ENCODE measurements around the gene CRYBG2.
"Not testable (repeated sequence)": the region's sequence is repeated elsewhere in the genome, so short reads cannot be mapped to it uniquely, and the experiment has no call there.

Gene CRYBG2

DNA sequence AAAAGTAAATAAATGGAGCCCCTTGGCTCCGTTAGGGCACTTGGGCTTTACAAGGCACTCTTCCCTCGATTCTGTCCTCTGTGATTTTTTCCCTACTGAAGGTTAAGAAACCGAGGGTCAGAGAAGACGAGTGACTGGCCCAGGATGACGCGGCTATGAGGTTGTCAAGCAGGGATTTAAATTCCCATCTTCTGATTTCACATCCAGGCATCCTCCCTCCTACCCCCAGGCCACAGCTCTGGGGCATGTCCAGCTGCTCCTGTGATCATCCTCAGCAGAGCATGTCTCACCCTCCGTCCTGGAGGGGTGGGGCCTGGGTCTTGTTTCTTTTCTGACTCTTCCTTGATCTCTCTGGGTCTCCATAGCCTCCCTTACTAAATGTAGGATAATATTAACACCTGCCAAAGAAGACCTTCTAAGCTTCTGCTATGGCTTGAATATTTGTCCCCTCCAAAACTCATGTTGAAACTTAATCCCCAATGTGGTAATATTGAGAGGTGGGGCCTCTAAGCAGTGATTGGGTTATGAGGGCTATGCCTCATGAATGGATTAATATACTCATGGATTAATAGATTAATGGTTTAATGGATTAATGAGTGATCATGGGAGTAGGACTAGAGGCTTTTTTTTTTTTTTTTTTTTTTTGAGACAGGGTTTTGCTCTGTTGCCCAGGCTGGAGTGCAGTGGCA lies 4.6 kb downstream of the CRYBG2 start:
- Mint-ChIP-seq H3K4me3 (no peak overlapping the region), H3K36me3 (ENCODE audit: low read depth) (no peaks in the 10 kb centered on the region), H3K27ac (no peak overlapping the region), H3K4me1 (ENCODE audit: low read depth) (no peaks in the 10 kb centered on the region), H3K27me3 (no peaks in the 10 kb centered on the region), H3K9me3 (no peaks in the 10 kb centered on the region)

DNA sequence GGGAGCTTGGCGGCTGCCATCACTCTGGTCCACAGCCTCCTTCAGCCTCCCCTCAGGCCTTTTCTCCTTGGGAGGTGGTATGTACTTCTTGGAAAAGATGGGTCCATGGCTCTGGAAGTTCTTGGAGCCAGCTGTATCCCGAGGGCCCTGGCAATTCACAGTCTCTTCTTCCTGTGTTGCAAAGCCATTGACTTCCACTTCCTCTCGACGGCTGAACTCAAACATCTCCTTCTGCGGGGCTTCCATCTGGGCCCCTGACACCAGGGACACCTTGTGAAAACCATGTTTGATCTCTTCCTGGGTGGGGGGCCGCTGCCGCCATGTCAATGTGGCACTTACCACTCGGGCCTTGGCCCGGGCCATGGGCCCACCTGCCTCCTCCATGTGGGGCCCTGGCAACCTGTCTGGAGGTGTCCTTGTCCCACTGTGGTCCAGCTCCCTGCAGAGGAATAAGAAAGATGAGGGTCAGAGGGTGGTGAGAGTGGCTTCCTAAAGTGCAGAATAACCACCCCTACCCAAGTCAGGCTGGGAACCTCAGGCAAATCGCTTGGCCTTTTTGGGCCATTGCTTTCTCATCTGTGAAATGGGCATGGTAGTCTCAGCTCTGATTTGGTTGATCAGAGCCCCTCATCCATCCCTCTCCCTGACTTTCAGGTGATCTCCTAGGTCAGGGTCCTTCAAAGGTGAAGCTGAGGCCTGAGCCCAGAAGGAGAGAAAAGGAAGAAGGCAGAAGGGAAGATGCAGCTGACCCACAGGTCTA lies 7.5 kb downstream of the CRYBG2 start:
- no peaks in the 10 kb centered on the region for H3K4me1 Mint-ChIP-seq (ENCODE audit: low read depth)
- H3K9me3 Mint-ChIP-seq = no peaks in the 10 kb centered on the region
- H3K27ac Mint-ChIP-seq = no peak overlapping the region
- H3K4me3 Mint-ChIP-seq = no peak overlapping the region
- H3K36me3 Mint-ChIP-seq (ENCODE audit: low read depth) = no peaks in the 10 kb centered on the region
- H3K27me3 Mint-ChIP-seq = no peaks in the 10 kb centered on the region

DNA sequence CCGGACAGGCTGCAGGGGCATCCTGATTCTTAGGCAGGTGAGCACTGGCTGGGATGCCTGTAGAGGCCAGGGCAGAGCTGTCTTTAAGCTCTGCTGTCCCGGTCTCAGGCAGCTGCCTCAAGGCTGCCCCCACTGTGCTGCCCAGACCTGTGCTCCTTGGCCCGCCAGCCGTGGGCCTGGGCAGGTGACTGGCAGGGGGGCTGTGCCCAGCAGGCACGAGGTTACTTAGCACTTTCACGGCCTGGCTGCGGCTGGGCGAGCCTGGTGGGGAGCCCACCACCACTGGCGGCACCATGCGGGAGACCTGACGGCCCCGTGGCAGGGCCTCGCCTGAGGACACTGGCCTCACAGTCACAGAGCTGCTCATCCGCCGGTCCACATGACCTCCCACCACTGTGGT lies 8.2 kb downstream of the CRYBG2 start:
- Mint-ChIP-seq H3K27ac (no peak overlapping the region), H3K4me3 (no peak overlapping the region), H3K27me3 (no peaks in the 10 kb centered on the region), H3K36me3 (ENCODE audit: low read depth) (no peaks in the 10 kb centered on the region), H3K4me1 (ENCODE audit: low read depth) (no peaks in the 10 kb centered on the region), H3K9me3 (no peaks in the 10 kb centered on the region)

DNA sequence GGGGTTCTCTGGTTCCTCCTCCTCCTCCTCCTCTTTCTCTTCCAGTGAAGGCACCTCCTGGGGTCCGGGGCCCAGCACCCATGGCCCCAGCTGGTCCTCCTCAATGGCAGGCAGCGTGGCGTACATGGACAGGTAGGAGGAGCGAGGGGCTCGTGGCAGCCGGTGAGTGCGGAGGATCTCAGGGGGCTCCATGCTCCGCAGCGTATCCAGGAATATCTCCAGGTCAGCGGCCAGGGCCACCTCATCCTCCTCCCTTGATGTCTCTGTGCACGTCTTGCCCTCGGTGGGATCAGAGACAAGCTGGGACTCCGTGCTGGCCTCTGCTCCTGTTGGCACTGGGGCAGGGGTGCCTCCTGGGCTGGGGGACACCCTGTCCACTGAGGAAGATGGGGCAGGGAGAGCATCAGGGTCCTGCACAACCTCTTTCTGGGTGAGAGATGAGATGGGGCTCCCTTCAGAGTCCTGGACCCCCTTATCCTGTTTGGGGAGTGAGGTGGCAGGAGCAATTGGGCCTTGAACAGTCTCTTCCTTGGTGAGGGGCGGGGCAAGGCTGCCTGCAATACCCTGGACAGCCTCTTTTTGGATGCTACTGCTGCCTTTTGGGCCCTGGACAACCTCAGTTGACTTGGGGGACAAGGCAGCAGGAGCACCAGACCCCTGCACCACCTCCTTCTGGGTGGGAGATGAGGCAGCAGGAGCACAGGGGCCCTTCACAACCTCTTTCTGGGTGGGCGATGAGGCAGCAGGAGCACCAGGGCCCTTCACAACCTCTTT lies 9.6 kb downstream of the CRYBG2 start:
- no peaks in the 10 kb centered on the region for H3K36me3 Mint-ChIP-seq (ENCODE audit: low read depth)
- no peaks in the 10 kb centered on the region for H3K9me3 Mint-ChIP-seq
- no peaks in the 10 kb centered on the region for H3K4me1 Mint-ChIP-seq (ENCODE audit: low read depth)
- H3K27ac Mint-ChIP-seq = no peak overlapping the region
- H3K27me3 Mint-ChIP-seq = no peaks in the 10 kb centered on the region
- no peak overlapping the region for H3K4me3 Mint-ChIP-seq

DNA sequence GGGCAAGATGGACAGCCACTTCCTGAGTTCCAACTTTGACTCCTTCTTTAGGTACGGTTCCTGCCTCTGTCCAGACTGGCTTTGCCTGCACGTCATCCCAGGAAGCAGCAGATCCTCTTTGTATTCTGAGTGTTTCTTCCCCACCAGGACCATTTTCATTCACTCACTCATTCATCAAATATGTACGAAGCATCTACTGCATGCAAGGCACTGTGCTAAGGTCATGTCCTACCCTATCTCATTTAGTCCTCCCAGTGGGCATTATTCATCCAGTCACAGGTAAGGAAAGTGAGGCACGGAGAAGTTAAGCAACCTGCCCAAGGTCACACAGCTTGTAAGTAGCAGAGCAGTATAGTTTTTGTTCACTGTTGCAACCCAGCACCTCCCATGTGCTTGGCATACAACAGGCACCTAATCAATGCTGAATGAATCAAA lies 13.9 kb downstream of the CRYBG2 start:
- H3K9me3 Mint-ChIP-seq = no peaks in the 10 kb centered on the region
- H3K27ac Mint-ChIP-seq = peak overlapping the region; percentile 43
- no peaks in the 10 kb centered on the region for H3K36me3 Mint-ChIP-seq (ENCODE audit: low read depth)
- H3K4me3 Mint-ChIP-seq = no peak overlapping the region
- H3K4me1 Mint-ChIP-seq (ENCODE audit: low read depth) = peaks cover 12% of the 10 kb centered on the region
- peaks cover 4% of the 10 kb centered on the region for H3K27me3 Mint-ChIP-seq

DNA sequence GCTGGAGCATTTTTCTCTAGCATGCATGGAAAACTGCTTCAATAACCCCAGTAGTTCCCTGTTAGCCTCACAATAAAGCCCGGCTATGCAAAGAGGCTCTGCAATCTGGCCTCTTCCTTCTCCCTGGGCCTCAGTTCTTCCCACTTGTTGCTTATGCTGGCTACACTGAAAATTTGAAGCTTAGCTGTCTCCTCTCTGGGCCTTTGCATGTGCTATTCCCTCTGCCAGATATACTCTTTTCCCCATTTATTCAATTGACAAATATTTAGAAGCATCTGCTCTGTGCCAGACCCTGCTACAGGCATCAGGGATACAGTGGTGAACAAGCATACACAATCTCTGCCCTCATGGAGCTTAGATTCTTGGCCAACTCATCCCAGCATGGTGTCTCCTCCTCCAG lies 15.3 kb downstream of the CRYBG2 start:
- no peak overlapping the region for H3K27ac Mint-ChIP-seq
- H3K27me3 Mint-ChIP-seq = peaks cover 4% of the 10 kb centered on the region
- no peaks in the 10 kb centered on the region for H3K9me3 Mint-ChIP-seq
- no peak overlapping the region for H3K4me3 Mint-ChIP-seq
- peaks cover 12% of the 10 kb centered on the region for H3K4me1 Mint-ChIP-seq (ENCODE audit: low read depth)
- H3K36me3 Mint-ChIP-seq (ENCODE audit: low read depth) = no peaks in the 10 kb centered on the region

DNA sequence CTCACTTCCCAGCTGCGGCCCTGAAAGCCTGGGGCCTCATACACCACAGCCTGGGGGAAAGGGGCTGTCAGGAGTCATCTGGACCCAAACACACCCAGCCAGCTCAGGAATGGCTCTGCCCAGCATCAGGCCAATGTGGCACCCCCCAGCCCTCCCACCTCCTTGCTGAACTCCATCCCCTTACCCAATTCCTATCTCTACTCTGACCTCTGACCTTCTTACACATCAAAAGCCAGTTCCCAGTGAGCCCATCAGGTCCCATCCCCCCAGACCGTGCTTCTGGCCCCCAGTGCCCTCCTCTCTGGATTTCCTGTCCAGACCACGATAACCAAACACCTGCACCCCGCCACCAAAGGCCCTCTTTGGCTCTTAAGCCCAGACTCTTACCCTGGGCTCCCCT lies 16.3 kb downstream of the CRYBG2 start:
- Mint-ChIP-seq H3K27ac (no peak overlapping the region), H3K9me3 (no peaks in the 10 kb centered on the region), H3K4me1 (ENCODE audit: low read depth) (peaks cover 12% of the 10 kb centered on the region), H3K4me3 (no peak overlapping the region), H3K36me3 (ENCODE audit: low read depth) (no peaks in the 10 kb centered on the region), H3K27me3 (peaks cover 4% of the 10 kb centered on the region)

DNA sequence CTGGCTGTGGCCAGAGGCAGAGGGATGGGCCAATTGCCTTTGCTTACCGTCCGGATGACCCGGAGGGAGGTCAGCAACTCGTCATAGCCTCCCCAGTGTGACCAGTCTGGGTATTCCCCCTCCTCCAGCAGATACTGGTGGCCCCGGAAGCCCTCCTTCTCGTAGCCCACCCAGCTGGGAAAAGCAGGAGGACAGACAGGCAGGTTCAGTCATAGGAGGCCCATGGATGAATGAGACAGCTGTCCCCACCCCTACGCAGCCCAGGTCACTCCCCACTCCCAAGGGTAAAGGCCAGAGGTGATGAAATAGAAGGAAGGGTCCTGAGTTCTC lies 16.8 kb downstream of the CRYBG2 start:
- Mint-ChIP-seq H3K9me3 (no peaks in the 10 kb centered on the region), H3K4me1 (ENCODE audit: low read depth) (peaks cover 12% of the 10 kb centered on the region), H3K4me3 (peak overlapping the region; percentile 37), H3K27ac (no peak overlapping the region), H3K36me3 (ENCODE audit: low read depth) (no peaks in the 10 kb centered on the region), H3K27me3 (peaks cover 4% of the 10 kb centered on the region)

DNA sequence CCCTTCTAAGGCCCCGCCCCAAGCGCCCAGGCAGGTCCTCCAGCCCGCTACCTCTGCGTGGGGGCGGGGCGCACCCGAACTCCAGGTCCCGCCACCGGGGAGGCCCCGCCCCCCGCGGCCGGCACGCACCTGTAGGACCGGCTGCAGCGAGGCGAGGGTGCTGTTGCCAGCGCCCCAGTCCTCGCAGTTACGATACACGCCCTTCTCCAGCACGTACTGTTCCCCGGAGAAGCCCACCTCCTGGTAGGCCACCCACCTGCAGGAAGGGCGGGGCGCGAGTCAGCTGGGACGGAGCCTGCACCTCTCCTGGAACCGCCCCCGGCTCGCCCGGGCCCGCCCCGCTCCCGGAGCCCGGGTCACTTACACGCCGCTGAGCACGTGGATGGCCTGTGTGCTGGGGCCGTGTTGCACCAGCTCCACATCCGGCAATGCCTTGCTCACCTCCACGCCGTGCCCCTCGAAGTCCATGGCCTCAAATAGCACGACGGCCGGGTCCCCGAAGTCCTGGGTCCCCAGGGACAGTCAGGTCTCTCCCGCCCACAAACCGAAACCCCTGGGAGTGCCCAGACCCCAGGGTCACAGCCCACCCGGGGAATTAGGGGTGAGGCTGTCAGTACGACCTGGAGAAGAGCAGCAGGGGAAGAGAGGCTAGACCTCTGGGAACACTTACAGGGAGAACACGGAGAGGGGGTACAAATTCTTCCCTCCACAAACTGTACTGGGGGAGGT lies 17.3 kb downstream of the CRYBG2 start:
- no peaks in the 10 kb centered on the region for H3K9me3 Mint-ChIP-seq
- H3K4me1 Mint-ChIP-seq (ENCODE audit: low read depth) = peaks cover 12% of the 10 kb centered on the region
- H3K27ac Mint-ChIP-seq = no peak overlapping the region
- H3K4me3 Mint-ChIP-seq = peak overlapping the region; percentile 37
- H3K27me3 Mint-ChIP-seq = peaks cover 4% of the 10 kb centered on the region
- H3K36me3 Mint-ChIP-seq (ENCODE audit: low read depth) = no peaks in the 10 kb centered on the region

DNA sequence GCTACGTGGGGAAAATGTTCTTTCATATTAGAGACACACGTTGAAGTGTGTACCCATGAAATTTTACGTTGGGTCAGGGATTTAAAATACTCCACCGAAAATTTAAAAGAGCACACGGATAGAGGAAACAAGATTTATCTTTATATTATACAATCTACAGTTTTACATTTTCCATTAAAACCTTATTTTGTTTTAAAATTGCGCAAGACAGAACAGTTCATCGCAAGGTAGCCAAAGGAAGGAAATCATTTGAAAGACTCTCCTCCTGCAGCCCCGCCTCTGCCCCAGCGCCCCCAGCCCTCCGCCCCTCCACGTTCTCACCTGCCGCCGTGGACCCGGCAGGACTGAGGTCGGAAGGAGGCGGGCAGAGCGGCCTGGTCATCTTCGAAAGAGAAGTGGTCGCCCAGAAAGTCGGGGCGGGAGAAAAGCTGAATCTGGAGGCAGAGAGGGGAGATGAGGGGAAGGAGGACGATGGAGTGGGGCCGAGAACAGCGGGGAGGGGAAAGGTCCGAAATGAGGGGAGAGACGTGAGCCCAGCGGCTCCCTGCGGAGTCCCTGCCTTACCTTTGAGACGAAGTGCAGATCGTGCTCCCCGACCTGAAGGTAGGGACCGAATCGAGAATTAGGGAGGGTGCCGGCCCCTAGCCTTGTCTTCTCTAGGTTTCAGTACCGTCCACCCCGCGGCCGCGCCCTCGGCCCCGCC lies 18.0 kb downstream of the CRYBG2 start:
- peaks cover 12% of the 10 kb centered on the region for H3K4me1 Mint-ChIP-seq (ENCODE audit: low read depth)
- H3K27ac Mint-ChIP-seq = no peak overlapping the region
- peak overlapping the region; percentile 83 for H3K4me3 Mint-ChIP-seq
- no peaks in the 10 kb centered on the region for H3K36me3 Mint-ChIP-seq (ENCODE audit: low read depth)
- H3K9me3 Mint-ChIP-seq = no peaks in the 10 kb centered on the region
- peaks cover 4% of the 10 kb centered on the region for H3K27me3 Mint-ChIP-seq

DNA sequence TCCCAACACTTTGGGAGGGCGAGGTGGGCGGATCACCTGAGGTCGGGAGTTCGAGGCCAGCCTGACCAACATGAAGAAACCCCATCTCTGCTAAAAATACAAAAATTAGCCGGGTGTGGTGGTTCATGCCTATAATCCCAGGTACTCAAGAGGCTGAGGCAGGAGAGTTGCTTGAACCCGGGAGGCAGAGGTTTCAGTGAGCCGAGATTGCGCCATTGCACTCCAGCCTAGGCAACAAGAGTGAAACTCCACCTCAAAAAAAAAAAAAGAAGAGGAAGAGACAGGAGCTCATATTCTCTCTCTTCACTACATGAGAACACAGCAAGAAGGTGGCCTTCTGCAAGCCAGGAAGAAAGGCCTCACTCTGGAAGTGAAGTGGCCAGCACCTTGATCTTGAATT lies 20.6 kb downstream of the CRYBG2 start:
- H3K4me1 Mint-ChIP-seq (ENCODE audit: low read depth) = peaks cover 12% of the 10 kb centered on the region
- H3K27ac Mint-ChIP-seq; H3K9me3 Mint-ChIP-seq; H3K27me3 Mint-ChIP-seq; H3K36me3 Mint-ChIP-seq (ENCODE audit: low read depth); H3K4me3 Mint-ChIP-seq: not testable (repeated sequence)

DNA sequence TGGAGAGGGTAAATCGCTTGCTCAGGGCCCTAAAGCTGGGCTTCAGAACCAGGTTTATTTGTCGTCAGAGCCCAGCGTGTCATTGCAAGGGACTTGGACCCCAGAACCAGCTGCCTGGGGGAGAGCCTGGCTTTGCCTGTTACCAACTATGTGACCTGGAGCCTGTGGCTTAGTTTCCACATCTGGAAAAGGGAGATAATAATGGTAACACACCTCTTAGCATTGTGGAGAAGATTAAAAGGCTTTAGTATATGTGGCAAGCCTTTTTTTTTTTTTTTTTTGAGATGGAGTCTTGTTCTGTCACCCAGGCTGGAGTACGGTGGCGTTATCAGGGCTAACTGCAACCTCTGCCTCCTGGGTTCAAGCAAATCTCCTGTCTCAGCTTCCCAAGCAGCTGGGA lies 23.7 kb downstream of the CRYBG2 start:
- Mint-ChIP-seq H3K9me3 (no peaks in the 10 kb centered on the region), H3K27me3 (no peaks in the 10 kb centered on the region)

DNA sequence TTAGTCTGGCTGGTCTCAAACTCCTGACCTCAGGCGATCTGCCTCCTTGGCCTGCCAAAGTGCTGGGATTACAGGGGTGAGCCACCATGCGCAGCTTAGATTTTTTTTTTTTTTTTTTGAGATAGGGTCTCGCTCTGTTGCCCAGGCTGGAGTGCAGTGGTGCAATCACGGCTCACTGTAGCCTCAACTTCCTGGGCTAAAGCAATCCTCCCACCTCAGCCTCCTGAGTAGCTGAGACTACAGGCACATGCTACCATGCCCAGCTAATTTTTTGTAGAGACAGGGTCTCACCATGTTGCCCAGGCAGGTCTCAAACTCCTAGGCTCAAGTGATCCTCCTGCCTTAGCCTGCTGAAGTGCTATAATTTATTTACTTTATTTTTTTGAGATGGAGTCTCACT lies 24.6 kb downstream of the CRYBG2 start:
- H3K36me3 Mint-ChIP-seq (ENCODE audit: low read depth); H3K27ac Mint-ChIP-seq; H3K9me3 Mint-ChIP-seq; H3K4me3 Mint-ChIP-seq; H3K4me1 Mint-ChIP-seq (ENCODE audit: low read depth); H3K27me3 Mint-ChIP-seq: not testable (repeated sequence)

More for the DNA sequence above, 23.7 kb downstream of the CRYBG2 start:
- no peak overlapping the region for H3K27ac Mint-ChIP-seq
- H3K4me1 Mint-ChIP-seq (ENCODE audit: low read depth) = no peaks in the 10 kb centered on the region
- no peaks in the 10 kb centered on the region for H3K36me3 Mint-ChIP-seq (ENCODE audit: low read depth)
- no peak overlapping the region for H3K4me3 Mint-ChIP-seq

DNA sequence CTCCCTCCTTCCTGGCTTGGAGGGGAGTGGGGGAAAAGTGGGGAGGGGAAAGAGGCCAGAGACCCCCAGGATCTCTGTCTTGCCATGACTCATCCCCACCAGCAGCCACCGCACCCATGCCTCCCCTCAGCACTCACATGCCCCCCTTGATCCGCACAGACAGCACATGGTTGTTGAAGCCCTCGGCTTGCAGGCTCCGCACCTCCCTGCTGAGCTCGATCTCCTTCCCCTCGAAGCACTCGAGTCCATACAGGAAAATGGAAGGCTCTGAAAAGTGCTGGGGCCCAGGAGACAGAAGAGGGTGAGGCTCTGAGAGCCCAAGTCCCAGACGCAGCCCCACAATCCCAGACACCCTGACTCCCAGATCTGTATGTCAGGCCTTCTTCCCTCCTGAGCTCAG lies 25.3 kb downstream of the CRYBG2 start:
- peaks cover 5% of the 10 kb centered on the region for H3K36me3 Mint-ChIP-seq (ENCODE audit: low read depth)
- H3K4me1 Mint-ChIP-seq (ENCODE audit: low read depth) = peaks cover 4% of the 10 kb centered on the region
- H3K27ac Mint-ChIP-seq = no peak overlapping the region
- no peak overlapping the region for H3K4me3 Mint-ChIP-seq
- no peaks in the 10 kb centered on the region for H3K27me3 Mint-ChIP-seq
- no peaks in the 10 kb centered on the region for H3K9me3 Mint-ChIP-seq

Measured in stimulated activated naive CD8-positive, alpha-beta T cell treated with anti-CD3 and anti-CD28 coated beads, Interleukin-15, Interleukin-2, amounts not matched to agents 100 ng/mL and 50 ng/mL, for 24 hours (primary cell).